Measurements from ENCODE around the gene IMPG2. TPM values are rescaled to one million over a fixed set of nuclear protein-coding genes. Genes with fewer than 3 reads are reported as not detected.
A peak's percentile ranks its signal among the peaks of the same experiment; 100 is the strongest.

Gene IMPG2
- total RNA-seq, 1 donor from 2014 or later: 0.50 TPM

DNA sequence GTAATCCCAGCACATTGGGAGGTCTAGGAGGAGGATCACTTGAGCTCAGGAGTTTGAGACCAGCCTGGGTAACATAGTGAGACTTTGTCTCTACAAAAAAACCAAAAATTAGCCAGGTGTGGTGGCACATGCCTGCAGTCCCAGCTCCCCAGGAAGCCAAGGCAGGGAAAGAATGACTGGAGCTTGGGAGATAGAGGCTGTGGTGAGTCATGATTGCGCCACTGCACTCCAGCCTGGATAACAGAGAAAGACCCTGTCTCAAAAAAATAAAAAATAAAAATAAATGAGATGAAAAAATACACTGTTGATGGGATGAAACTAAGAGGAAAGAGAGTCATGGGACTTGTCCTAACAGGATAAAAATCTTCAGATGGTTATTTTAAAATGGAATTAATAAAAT, 137.6 kb downstream of the IMPG2 start:
- H3K9me3 Mint-ChIP-seq (ENCODE audit: low read depth): peaks cover 3% of the 10 kb centered on the region
- TF ChIP-seq CTCF (IDR thresholded peaks at IDR 0.05): no peak
- peaks cover 16% of the 10 kb centered on the region for H3K4me1 Mint-ChIP-seq (ENCODE audit: low read depth)
- no peak overlapping the region for H3K4me3 Mint-ChIP-seq (ENCODE audit: unreplicated experiment)
- peaks cover 1% of the 10 kb centered on the region for H3K36me3 Mint-ChIP-seq (ENCODE audit: low read depth)
- H3K27me3 Mint-ChIP-seq (ENCODE audit: low read depth): no peaks in the 10 kb centered on the region
- no peak overlapping the region for H3K27ac Mint-ChIP-seq (ENCODE audit: unreplicated experiment)
- DNase-seq (ENCODE audit: low spot score): no peak

DNA sequence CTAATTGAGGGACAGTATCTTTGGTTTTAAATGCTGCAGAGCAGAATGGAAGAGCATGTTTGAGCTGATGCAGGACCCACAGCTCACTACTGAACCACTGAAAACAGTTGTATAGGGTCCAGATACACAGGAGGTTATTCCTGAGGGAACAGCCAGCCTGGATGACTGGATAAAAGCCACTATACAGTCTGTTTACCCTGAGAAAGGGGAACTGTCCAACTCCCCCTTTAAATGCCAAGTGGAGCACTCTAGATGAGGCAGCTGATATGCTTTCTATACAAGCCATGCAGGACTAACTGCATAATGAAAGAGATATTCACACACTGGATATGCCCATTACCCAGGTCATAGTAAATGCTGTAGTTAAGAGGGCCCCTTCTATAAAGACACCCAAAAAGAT, 138.6 kb downstream of the IMPG2 start:
- Mint-ChIP-seq H3K9me3 (ENCODE audit: low read depth) (peaks cover 3% of the 10 kb centered on the region), H3K4me3 (ENCODE audit: unreplicated experiment) (no peak overlapping the region), H3K27me3 (ENCODE audit: low read depth) (no peaks in the 10 kb centered on the region), H3K36me3 (ENCODE audit: low read depth) (peaks cover 1% of the 10 kb centered on the region), H3K27ac (ENCODE audit: unreplicated experiment) (no peak overlapping the region), H3K4me1 (ENCODE audit: low read depth) (peaks cover 16% of the 10 kb centered on the region)
- TF ChIP-seq CTCF (IDR thresholded peaks at IDR 0.05): no peak
- DNase-seq (ENCODE audit: low spot score): no peak

- H3K36me3 Mint-ChIP-seq (ENCODE audit: low read depth): peaks cover 1% of the 10 kb centered on the region
- peak overlapping the region; percentile 80 for H3K27ac Mint-ChIP-seq (ENCODE audit: unreplicated experiment)
- H3K4me1 Mint-ChIP-seq (ENCODE audit: low read depth): peaks cover 16% of the 10 kb centered on the region
- TF ChIP-seq CTCF (IDR thresholded peaks at IDR 0.05): no peak
- no peak for DNase-seq (ENCODE audit: low spot score)
- H3K27me3 Mint-ChIP-seq (ENCODE audit: low read depth): no peaks in the 10 kb centered on the region
- no peak overlapping the region for H3K4me3 Mint-ChIP-seq (ENCODE audit: unreplicated experiment)
- peaks cover 9% of the 10 kb centered on the region for H3K9me3 Mint-ChIP-seq (ENCODE audit: low read depth)
Measured at GRCh38 chr3:101179637-101180036, 140.7 kb downstream of the IMPG2 start.

GRCh38 chr3:101177577-101177976, 142.8 kb downstream of the IMPG2 start:
- H3K9me3 Mint-ChIP-seq (ENCODE audit: low read depth): peaks cover 6% of the 10 kb centered on the region
- no peak overlapping the region for H3K27ac Mint-ChIP-seq (ENCODE audit: unreplicated experiment)
- no peak for TF ChIP-seq CTCF (IDR thresholded peaks at IDR 0.05)
- no peaks in the 10 kb centered on the region for H3K27me3 Mint-ChIP-seq (ENCODE audit: low read depth)
- no peaks in the 10 kb centered on the region for H3K36me3 Mint-ChIP-seq (ENCODE audit: low read depth)
- peaks cover 16% of the 10 kb centered on the region for H3K4me1 Mint-ChIP-seq (ENCODE audit: low read depth)
- no peak overlapping the region for H3K4me3 Mint-ChIP-seq (ENCODE audit: unreplicated experiment)
- no peak for DNase-seq (ENCODE audit: low spot score)

Other genes with a start within 250 kb of the IMPG2 start
- 15.7 to 20.6 TPM (median 17.2 TPM) in 3 replicates for gene SENP7, start 192.6 kb upstream of the IMPG2 start, total RNA-seq
- 12.8 to 17.6 TPM (median 17.0 TPM) in 3 replicates for gene TRMT10C, start 241.3 kb upstream of the IMPG2 start, total RNA-seq

Data from chondrocyte (in vitro differentiated cells).